Measurements from ENCODE around the gene ATP1A4. TPM values are rescaled to one million over a fixed set of nuclear protein-coding genes. Genes with fewer than 3 reads are reported as not detected.

Gene ATP1A4
- total RNA-seq, 6 experiments from 2014 or later: not detected

- no peak for TF ChIP-seq CTCF (IDR thresholded peaks at IDR 0.05)
- H3K9me3 Mint-ChIP-seq: no peaks in the 10 kb centered on the region
- H3K27ac Mint-ChIP-seq: no peak overlapping the region
- no peak overlapping the region for H3K4me3 Mint-ChIP-seq
- H3K36me3 Mint-ChIP-seq (ENCODE audit: low read depth): peaks cover 21% of the 10 kb centered on the region
- H3K27me3 Mint-ChIP-seq (ENCODE audit: insufficient read depth): no peaks in the 10 kb centered on the region; the same call in 1 of the 2 replicates
- no peaks in the 10 kb centered on the region for H3K4me1 Mint-ChIP-seq (ENCODE audit: low read depth)
- no peak for DNase-seq
These were observed 73.9 kb downstream of the ATP1A4 start for GRCh38 chr1:160225345-160225744.

DNA sequence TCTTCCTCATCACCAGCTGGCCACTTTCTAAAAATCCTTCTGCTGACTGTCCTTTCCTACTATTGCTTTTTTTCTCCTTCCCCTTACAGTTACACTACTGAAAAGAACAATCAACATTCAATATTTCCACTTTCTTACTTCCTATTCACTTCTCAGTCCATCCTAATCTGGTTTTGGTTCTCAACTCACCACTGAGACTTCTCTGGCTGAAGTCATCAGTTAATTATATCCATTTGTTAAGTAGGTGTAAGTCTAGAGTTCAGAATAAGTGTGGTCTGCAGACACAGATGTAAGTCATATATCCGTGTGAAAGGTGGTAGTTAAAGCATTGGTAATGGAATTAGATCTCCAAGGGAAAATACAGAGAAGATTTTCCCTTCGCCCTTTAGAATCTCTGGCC, 75.2 kb downstream of the ATP1A4 start:
- Mint-ChIP-seq H3K36me3 (ENCODE audit: low read depth) (peaks cover 14% of the 10 kb centered on the region), H3K4me1 (ENCODE audit: low read depth) (no peaks in the 10 kb centered on the region), H3K9me3 (no peaks in the 10 kb centered on the region), H3K27ac (no peak overlapping the region), H3K27me3 (ENCODE audit: insufficient read depth) (no peaks in the 10 kb centered on the region), H3K4me3 (no peak overlapping the region)
- no peak for DNase-seq
- TF ChIP-seq CTCF (IDR thresholded peaks at IDR 0.05): no peak

DNA sequence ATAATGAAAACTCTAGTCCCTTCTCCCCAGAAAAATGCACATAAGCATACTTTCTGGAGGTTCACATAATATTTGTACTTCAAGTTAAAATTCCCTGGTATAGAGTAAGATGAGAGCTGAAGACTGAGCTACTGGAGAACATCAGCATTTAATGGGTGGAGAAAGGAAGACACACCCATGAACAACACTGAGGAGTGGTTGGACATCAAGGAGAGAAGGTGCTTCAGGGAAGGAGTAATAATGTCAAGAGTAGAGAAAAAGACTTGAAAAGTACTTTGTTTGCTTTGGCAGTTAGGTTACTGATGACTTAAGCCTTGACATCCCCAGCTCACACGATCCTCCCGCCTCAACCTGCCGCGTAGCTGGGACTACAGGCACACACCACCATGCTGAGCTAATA, 75.6 kb downstream of the ATP1A4 start:
- Mint-ChIP-seq H3K9me3 (no peaks in the 10 kb centered on the region), H3K27ac (no peak overlapping the region), H3K4me3 (no peak overlapping the region), H3K27me3 (ENCODE audit: insufficient read depth) (no peaks in the 10 kb centered on the region), H3K36me3 (ENCODE audit: low read depth) (peaks cover 14% of the 10 kb centered on the region), H3K4me1 (ENCODE audit: low read depth) (no peaks in the 10 kb centered on the region)
- DNase-seq: no peak
- TF ChIP-seq CTCF (IDR thresholded peaks at IDR 0.05): no peak

GRCh38 chr1:160227561-160227960, 76.2 kb downstream of the ATP1A4 start:
- Mint-ChIP-seq H3K9me3 (no peaks in the 10 kb centered on the region), H3K4me3 (no peak overlapping the region), H3K36me3 (ENCODE audit: low read depth) (peaks cover 14% of the 10 kb centered on the region), H3K27ac (no peak overlapping the region), H3K4me1 (ENCODE audit: low read depth) (no peaks in the 10 kb centered on the region), H3K27me3 (ENCODE audit: insufficient read depth) (no peaks in the 10 kb centered on the region)
- TF ChIP-seq CTCF (IDR thresholded peaks at IDR 0.05): no peak
- no peak for DNase-seq

- no peak overlapping the region for H3K4me3 Mint-ChIP-seq
- H3K27ac Mint-ChIP-seq: no peak overlapping the region
- no peaks in the 10 kb centered on the region for H3K9me3 Mint-ChIP-seq
- DNase-seq: no peak
- no peaks in the 10 kb centered on the region for H3K27me3 Mint-ChIP-seq (ENCODE audit: insufficient read depth)
- no peaks in the 10 kb centered on the region for H3K4me1 Mint-ChIP-seq (ENCODE audit: low read depth)
- TF ChIP-seq CTCF (IDR thresholded peaks at IDR 0.05): no peak
- peaks cover 14% of the 10 kb centered on the region for H3K36me3 Mint-ChIP-seq (ENCODE audit: low read depth)
These were observed 77.0 kb downstream of the ATP1A4 start for GRCh38 chr1:160228431-160228830.

DNA sequence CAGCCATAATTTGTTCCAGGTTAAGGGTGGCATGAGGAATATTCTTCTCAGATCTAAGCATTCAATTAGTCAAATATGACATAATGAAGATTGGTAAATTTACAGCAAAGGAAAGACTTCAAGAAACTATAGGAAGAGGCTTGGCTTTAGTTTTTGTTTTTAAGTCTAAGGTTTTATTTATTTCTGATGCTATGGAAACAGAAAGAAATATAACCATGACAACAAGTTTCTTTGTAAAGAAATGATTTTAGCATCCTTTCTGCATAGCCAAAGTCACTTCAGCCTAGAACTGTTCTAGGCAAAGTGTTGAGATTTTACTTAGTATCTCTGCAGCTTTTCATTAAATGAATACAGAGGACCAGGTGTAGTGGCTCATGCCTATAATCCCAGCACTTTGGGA, 81.5 kb downstream of the ATP1A4 start:
- TF ChIP-seq CTCF (IDR thresholded peaks at IDR 0.05): no peak
- no peak for DNase-seq
- H3K36me3 Mint-ChIP-seq (ENCODE audit: low read depth): peaks cover 8% of the 10 kb centered on the region
- H3K4me3 Mint-ChIP-seq: no peak overlapping the region
- no peaks in the 10 kb centered on the region for H3K9me3 Mint-ChIP-seq
- H3K27me3 Mint-ChIP-seq (ENCODE audit: insufficient read depth): no peaks in the 10 kb centered on the region
- H3K4me1 Mint-ChIP-seq (ENCODE audit: low read depth): no peaks in the 10 kb centered on the region
- H3K27ac Mint-ChIP-seq: no peak overlapping the region
